Astrocyte of the cerebellum (primary cell): Measurements from ENCODE around the gene ADGRB2.

Experiments used
- DNase-seq: peaks from one replicate; pipeline ENCODE4 v3.0.0-alpha.2; 2011; ENCODE audit warnings: low read depth
- H3K4me3 ChIP-seq: 2 replicates; pipeline ENCODE4 v1.5.1; 2011; ENCODE audit warnings: mild to moderate bottlenecking, low read depth, low read length, moderate library complexity
- CTCF ChIP-seq: IDR thresholded peaks from 2 replicates; pipeline ENCODE4 v1.5.1; 2012; ENCODE audit warnings: low read length, low read depth, moderate library complexity, mild to moderate bottlenecking; ENCODE audit errors: missing control alignments
- in situ Hi-C: cut with HindIII; loops from 2 replicates; pipeline ENCODE4 v1.10.0; 2017; ENCODE audit warnings: low sequenced_read_pairs

The ADGRB2 gene

GRCh38 chr1:31795096-31795675 is 31.0 kb upstream of the ADGRB2 start:
- TF ChIP-seq CTCF: no peak
- no peak for DNase-seq
- in situ Hi-C loops: loop anchor here (25.0 kb wide), 1 partner anchor 167 kb away; no protein-coding TSS in a partner anchor
- no peak overlapping the region for H3K4me3 ChIP-seq

GRCh38 chr1:31793586-31794285 is 29.6 kb upstream of the ADGRB2 start:
- H3K4me3 ChIP-seq: no peak overlapping the region
- no peak for TF ChIP-seq CTCF
- in situ Hi-C loops: loop anchor here (25.0 kb wide), 1 partner anchor 169 kb away; no protein-coding TSS in a partner anchor
- DNase-seq: no peak

GRCh38 chr1:31793086-31793485 is 28.9 kb upstream of the ADGRB2 start:
- in situ Hi-C loops: loop anchor here (25.0 kb wide), 1 partner anchor 169 kb away; no protein-coding TSS in a partner anchor
- no peak overlapping the region for H3K4me3 ChIP-seq
- TF ChIP-seq CTCF: no peak
- DNase-seq: no peak

DNA sequence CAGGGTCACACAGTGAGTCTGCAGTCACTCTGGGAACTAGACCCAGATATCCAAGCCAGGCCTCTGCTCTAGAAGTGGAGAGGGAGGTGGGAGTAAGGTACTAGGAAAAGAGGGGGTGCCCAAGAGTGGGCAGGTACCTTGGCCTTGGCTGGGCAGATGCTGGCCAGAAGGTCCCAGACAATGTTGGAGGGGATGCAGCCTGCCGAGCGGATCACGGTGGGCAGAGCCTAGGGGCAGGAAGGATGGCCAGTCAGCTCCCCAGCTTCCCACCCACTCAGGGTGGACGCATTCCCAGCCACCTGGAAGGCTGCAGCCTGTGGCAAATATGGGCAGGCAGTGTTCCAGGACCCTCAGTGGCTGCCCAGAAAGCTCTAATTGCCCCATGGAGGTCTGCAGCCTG is 28.4 kb upstream of the ADGRB2 start:
- TF ChIP-seq CTCF: no peak
- in situ Hi-C loops: loop anchor here (25.0 kb wide), 1 partner anchor 170 kb away; no protein-coding TSS in a partner anchor
- no peak for DNase-seq
- no peak overlapping the region for H3K4me3 ChIP-seq

DNA sequence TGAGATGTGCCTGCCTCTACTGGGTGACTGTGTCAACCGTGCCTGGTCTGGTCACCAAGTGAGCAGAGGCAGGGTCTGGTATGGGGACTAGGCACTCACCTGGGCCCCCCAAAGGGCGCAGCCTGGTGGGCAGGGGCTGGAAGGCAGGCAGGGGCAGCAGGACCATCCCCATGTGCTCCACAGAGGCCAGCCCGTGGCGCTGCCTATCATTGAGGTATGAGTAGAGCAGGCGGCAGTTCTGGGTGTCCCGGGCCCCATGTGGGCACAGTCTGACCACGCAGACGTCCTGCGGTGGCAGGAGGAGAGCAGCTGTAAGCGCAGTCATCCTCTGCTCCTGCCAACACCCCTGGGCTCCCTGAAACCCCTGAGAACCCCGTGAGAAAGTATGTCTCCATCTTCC is 28.0 kb upstream of the ADGRB2 start:
- DNase-seq: no peak
- H3K4me3 ChIP-seq: no peak overlapping the region
- in situ Hi-C loops: loop anchor here (25.0 kb wide), 1 partner anchor 170 kb away; no protein-coding TSS in a partner anchor
- TF ChIP-seq CTCF: no peak

DNA sequence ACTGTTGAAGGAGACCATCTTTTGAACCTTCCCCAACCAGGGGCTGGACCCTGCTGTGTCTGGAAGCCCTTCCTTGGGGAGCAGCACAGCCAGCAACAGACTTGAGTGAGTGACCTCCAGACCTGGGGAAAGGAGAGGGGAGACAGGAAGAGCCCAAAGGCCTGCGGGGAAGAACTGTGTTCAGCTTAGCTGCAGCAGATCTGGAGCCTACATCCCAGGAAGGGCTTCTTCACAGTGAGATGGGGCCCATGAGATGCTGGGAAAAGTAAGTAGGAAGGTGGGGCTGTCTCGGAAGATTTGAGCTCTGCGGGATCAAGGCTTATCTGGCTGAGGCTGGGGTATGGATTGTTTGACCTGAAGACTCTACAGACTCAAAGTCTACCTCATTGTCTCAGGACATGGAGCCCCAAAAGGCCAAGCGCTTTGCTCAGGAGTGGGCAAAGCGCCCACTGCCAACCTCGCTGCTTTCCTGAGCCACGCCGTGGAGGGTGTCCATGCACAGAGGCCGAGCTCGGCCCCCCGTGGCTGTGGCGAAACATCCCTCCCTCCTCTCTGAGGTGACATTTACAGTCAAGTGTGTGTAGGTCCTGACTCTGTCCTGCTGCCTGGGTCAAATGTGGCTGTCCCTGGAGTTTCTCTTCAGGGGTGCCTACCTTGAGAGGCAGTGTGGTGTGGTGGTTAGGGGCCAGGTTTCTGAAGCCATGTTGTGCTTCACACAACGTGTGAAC is 27.2 kb upstream of the ADGRB2 start:
- in situ Hi-C loops: loop anchor here (25.0 kb wide), 1 partner anchor 171 kb away; no protein-coding TSS in a partner anchor
- no peak overlapping the region for H3K4me3 ChIP-seq
- no peak for TF ChIP-seq CTCF
- DNase-seq: no peak
